ENCODE data around the gene TDP1. TPM values are rescaled to one million over a fixed set of nuclear protein-coding genes. Genes with fewer than 3 reads are reported as not detected.

The TDP1 gene
- total and polyA plus RNA-seq, 9 of the 15 experiments (the other 6 are each of a cell fraction or from before 2014, with no cell fraction given), result 21.4 to 41.6 (median 32.3) TPM

DNA sequence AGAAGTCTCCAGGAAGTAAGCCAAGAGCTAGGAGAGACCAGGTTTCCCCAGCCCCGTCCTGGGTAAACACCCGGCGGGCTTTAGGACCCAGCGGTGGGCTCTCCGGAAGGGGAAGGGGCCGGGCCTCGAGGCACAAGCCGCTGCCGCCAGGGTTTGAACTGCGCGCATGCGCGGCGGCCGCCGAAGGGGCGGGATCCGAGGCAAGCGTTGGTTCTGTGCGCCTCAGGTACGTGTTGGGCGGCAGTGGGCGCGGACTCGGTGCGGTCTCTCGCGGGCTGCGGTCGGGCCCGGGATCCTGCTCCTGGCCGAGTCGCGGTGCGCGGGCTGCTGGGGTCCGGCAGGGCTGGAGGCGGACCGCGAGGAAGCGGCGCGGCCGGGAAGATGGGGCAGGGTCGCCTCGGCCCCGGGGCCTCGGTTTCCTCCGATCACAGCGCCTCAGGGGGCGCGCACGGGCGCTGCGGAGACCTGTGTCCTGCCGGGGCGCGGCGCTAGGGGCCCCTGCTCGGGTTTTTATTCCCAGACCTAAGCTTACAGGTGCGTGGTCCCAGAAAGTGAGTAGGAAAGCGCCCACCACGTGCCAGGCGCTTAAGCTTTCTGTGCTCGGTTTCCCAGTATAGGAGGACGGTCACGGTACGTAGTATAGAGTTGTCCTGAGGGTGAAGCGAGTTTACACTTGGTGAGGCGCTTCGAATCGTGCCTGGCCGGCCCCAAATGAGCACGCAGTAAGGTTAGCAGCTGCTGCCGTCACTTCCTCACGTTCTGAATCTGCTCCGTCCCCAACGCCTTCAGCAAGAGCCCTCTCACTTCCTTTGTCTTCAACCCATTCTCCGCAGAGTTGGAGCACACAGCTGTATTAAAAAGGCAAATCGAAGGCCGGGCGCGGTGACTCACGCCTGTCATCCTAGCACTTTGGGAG is at the start of gene TDP1 (continued):
- TF ChIP-seq, protein P1, sequence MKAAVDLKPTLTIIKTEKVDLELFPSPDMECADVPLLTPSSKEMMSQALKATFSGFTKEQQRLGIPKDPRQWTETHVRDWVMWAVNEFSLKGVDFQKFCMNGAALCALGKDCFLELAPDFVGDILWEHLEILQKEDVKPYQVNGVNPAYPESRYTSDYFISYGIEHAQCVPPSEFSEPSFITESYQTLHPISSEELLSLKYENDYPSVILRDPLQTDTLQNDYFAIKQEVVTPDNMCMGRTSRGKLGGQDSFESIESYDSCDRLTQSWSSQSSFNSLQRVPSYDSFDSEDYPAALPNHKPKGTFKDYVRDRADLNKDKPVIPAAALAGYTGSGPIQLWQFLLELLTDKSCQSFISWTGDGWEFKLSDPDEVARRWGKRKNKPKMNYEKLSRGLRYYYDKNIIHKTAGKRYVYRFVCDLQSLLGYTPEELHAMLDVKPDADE (conservative IDR thresholded peaks at IDR 0.05; ENCODE audit: control insufficient read depth, low read depth, low read length), result no peak; the same call in 1 of the 2 replicates
- TF ChIP-seq ZNF644 (tag; IDR thresholded peaks at IDR 0.05; ENCODE audit: low read depth) (no peak), POLR2A (conservative IDR thresholded peaks at IDR 0.05) (peak; percentile 86), ZNF408 (CRISPR knock-in tag; IDR thresholded peaks at IDR 0.05; ENCODE audit: low read depth) (no peak), ESRRA (IDR thresholded peaks at IDR 0.05; ENCODE audit: borderline replicate concordance, low read depth) (peak; percentile 56; the same call in 1 of the 2 replicates), POLR3A (IDR thresholded peaks at IDR 0.05; ENCODE audit: borderline replicate concordance, extremely low read depth, insufficient read depth, insufficient read length) (no peak), BACH1 (tag; IDR thresholded peaks at IDR 0.05) (no peak), NFXL1 (CRISPR knock-in tag; IDR thresholded peaks at IDR 0.05) (no peak), MEIS2 (IDR thresholded peaks at IDR 0.05; ENCODE audit: partially characterized antibody) (peak; percentile 72), PCBP1 (IDR thresholded peaks at IDR 0.05; ENCODE audit: low read depth, low read length, poor library complexity, severe bottlenecking) (peak; percentile 56), TCF3 (CRISPR knock-in tag; IDR thresholded peaks at IDR 0.05) (0 out of 2 replicates have a peak, but pooled peaks have one; percentile 9), ZC3H4 (CRISPR knock-in tag; IDR thresholded peaks at IDR 0.05; ENCODE audit: borderline replicate concordance) (no peak), GTF2F1 (IDR thresholded peaks at IDR 0.05; ENCODE audit: low read depth, low read length) (0 out of 2 replicates have a peak, but pooled peaks have one; percentile 16), POLR2G (IDR thresholded peaks at IDR 0.05; ENCODE audit: low read depth, low read length) (peak; percentile 99), ZNF785 (CRISPR knock-in tag; IDR thresholded peaks at IDR 0.05) (no peak), CTBP1 (IDR thresholded peaks at IDR 0.05; ENCODE audit: borderline replicate concordance) (peak; percentile 70), PML (IDR thresholded peaks at IDR 0.05; ENCODE audit: low read length) (peak; percentile 18; the same call in 1 of the 2 replicates), KDM5B (IDR thresholded peaks at IDR 0.05; ENCODE audit: insufficient replicate concordance, low read depth, low read length) (peak; percentile 80), CC2D1A (IDR thresholded peaks at IDR 0.05) (0 out of 2 replicates have a peak, but pooled peaks have one; percentile 30), GABPA (tag; conservative IDR thresholded peaks at IDR 0.05; ENCODE audit: low read depth) (peak; percentile 79)
- TF ChIP-seq, protein P2, sequence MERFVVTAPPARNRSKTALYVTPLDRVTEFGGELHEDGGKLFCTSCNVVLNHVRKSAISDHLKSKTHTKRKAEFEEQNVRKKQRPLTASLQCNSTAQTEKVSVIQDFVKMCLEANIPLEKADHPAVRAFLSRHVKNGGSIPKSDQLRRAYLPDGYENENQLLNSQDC (CRISPR knock-in tag; IDR thresholded peaks at IDR 0.05), result 0 out of 2 replicates have a peak, but pooled peaks have one; percentile 23
- TF ChIP-seq, protein P3, sequence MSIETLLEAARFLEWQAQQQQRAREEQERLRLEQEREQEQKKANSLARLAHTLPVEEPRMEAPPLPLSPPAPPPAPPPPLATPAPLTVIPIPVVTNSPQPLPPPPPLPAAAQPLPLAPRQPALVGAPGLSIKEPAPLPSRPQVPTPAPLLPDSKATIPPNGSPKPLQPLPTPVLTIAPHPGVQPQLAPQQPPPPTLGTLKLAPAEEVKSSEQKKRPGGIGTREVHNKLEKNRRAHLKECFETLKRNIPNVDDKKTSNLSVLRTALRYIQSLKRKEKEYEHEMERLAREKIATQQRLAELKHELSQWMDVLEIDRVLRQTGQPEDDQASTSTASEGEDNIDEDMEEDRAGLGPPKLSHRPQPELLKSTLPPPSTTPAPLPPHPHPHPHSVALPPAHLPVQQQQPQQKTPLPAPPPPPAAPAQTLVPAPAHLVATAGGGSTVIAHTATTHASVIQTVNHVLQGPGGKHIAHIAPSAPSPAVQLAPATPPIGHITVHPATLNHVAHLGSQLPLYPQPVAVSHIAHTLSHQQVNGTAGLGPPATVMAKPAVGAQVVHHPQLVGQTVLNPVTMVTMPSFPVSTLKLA (conservative IDR thresholded peaks at IDR 0.05), result peak; percentile 53 to 68
- TF ChIP-seq, protein P4, sequence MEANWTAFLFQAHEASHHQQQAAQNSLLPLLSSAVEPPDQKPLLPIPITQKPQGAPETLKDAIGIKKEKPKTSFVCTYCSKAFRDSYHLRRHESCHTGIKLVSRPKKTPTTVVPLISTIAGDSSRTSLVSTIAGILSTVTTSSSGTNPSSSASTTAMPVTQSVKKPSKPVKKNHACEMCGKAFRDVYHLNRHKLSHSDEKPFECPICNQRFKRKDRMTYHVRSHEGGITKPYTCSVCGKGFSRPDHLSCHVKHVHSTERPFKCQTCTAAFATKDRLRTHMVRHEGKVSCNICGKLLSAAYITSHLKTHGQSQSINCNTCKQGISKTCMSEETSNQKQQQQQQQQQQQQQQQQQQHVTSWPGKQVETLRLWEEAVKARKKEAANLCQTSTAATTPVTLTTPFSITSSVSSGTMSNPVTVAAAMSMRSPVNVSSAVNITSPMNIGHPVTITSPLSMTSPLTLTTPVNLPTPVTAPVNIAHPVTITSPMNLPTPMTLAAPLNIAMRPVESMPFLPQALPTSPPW (CRISPR knock-in tag; IDR thresholded peaks at IDR 0.05), result peak; percentile 17; the same call in 1 of the 2 replicates
